Neural cell (in vitro differentiated cells): ENCODE results near the gene CDC45.

Source experiments
- EP300 ChIP-seq: fragments of 450-650 bp; conservative IDR thresholded peaks from 2 replicates; pipeline ENCODE4 v1.6.1; 2014; ENCODE audit warnings: antibody characterized with exemption, mild to moderate bottlenecking, moderate library complexity; ENCODE audit not compliant: poor library complexity, severe bottlenecking
- POLR2AphosphoS5 ChIP-seq: IDR thresholded peaks from 2 replicates; pipeline ENCODE4 v1.6.1; 2012
- RAD21 ChIP-seq: fragments of 450-650 bp; conservative IDR thresholded peaks from 2 replicates; pipeline ENCODE4 v1.6.1; 2014; ENCODE audit warnings: antibody characterized with exemption, mild to moderate bottlenecking, moderate library complexity
- TF ChIP-seq, protein P1 (sequence below): fragments of 450-650 bp; IDR thresholded peaks from 2 replicates; pipeline ENCODE4 v1.5.1; 2014; ENCODE audit warnings: antibody characterized with exemption, mild to moderate bottlenecking, moderate library complexity; ENCODE audit not compliant: poor library complexity, severe bottlenecking
- TF ChIP-seq, protein P2 (sequence below): IDR thresholded peaks from 2 replicates; pipeline ENCODE4 v1.6.1; 2012; ENCODE audit warnings: borderline replicate concordance

DNA sequence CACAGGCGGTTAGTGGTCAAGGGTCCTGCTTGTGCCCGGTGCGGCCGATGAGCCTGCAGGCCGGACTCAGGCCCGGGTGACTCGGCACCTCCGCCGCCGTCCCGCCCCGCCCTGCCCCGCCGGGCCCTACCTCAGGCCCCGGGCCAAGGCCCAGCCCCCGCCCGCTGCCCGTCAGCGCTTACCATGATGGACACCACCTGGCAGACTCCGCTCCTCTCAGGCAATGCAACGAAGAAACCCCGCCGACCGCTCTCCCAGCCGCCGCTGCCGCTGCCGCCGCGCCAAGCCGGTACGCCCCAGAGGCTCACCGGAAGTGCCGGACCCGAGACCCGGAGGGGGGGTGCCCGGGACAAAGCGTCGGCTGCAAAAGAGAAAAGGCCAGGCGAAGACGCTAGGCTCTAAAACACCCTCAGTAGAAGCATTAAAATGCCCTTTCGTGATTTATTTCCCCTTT is 792 bp upstream of the CDC45 start, which contains the start of gene UFD1:
- TF ChIP-seq RAD21 (no peak), POLR2AphosphoS5 (peak; percentile 60), EP300 (no peak)
- TF ChIP-seq, protein P1, sequence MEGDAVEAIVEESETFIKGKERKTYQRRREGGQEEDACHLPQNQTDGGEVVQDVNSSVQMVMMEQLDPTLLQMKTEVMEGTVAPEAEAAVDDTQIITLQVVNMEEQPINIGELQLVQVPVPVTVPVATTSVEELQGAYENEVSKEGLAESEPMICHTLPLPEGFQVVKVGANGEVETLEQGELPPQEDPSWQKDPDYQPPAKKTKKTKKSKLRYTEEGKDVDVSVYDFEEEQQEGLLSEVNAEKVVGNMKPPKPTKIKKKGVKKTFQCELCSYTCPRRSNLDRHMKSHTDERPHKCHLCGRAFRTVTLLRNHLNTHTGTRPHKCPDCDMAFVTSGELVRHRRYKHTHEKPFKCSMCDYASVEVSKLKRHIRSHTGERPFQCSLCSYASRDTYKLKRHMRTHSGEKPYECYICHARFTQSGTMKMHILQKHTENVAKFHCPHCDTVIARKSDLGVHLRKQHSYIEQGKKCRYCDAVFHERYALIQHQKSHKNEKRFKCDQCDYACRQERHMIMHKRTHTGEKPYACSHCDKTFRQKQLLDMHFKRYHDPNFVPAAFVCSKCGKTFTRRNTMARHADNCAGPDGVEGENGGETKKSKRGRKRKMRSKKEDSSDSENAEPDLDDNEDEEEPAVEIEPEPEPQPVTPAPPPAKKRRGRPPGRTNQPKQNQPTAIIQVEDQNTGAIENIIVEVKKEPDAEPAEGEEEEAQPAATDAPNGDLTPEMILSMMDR: no peak
- TF ChIP-seq, protein P2, sequence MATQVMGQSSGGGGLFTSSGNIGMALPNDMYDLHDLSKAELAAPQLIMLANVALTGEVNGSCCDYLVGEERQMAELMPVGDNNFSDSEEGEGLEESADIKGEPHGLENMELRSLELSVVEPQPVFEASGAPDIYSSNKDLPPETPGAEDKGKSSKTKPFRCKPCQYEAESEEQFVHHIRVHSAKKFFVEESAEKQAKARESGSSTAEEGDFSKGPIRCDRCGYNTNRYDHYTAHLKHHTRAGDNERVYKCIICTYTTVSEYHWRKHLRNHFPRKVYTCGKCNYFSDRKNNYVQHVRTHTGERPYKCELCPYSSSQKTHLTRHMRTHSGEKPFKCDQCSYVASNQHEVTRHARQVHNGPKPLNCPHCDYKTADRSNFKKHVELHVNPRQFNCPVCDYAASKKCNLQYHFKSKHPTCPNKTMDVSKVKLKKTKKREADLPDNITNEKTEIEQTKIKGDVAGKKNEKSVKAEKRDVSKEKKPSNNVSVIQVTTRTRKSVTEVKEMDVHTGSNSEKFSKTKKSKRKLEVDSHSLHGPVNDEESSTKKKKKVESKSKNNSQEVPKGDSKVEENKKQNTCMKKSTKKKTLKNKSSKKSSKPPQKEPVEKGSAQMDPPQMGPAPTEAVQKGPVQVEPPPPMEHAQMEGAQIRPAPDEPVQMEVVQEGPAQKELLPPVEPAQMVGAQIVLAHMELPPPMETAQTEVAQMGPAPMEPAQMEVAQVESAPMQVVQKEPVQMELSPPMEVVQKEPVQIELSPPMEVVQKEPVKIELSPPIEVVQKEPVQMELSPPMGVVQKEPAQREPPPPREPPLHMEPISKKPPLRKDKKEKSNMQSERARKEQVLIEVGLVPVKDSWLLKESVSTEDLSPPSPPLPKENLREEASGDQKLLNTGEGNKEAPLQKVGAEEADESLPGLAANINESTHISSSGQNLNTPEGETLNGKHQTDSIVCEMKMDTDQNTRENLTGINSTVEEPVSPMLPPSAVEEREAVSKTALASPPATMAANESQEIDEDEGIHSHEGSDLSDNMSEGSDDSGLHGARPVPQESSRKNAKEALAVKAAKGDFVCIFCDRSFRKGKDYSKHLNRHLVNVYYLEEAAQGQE: no peak
